Bronchial epithelial cell (primary cell): Measurements from ENCODE around the gene HMGN5. TPM values are rescaled to one million over a fixed set of nuclear protein-coding genes. Genes with fewer than 3 reads are reported as not detected.

Experiments
- DNase-seq: peaks from one replicate; pipeline ENCODE4 v3.0.0-alpha.2; 2010; ENCODE audit warnings: low read depth
- FAIRE-seq: peaks from 2 replicates; lab custom pipeline; 2011; peaks lifted over from hg19 to GRCh38; lab: Jason Lieb, UNC
- H3K27me3 ChIP-seq: 2 replicates; pipeline ENCODE4 v1.5.1; 2011; ENCODE audit warnings: low read length; ENCODE audit not compliant: control insufficient read depth, insufficient read depth
- H3K36me3 ChIP-seq: 2 replicates; pipeline ENCODE4 v1.5.1; 2011; ENCODE audit warnings: low read length; ENCODE audit not compliant: control insufficient read depth, insufficient read depth
- H3K4me3 ChIP-seq: 2 replicates; pipeline ENCODE4 v1.5.1; 2011; ENCODE audit warnings: mild to moderate bottlenecking, low read depth, low read length, control low read depth
- total RNA-seq: library from RNA; depleted of rRNA; stranded (reverse); fragments of >200 nt; gene quantifications from 2 replicates; pipeline ENCODE4 v1.2.1, GENCODE V29; 2014
- TF ChIP-seq, protein P1 (sequence below): IDR thresholded peaks from 2 replicates; pipeline ENCODE4 v1.5.1; 2011; ENCODE audit warnings: mild to moderate bottlenecking, moderate library complexity, low read length, control low read depth, inconsistent platforms; ENCODE audit not compliant: insufficient read depth, severe bottlenecking

HMGN5 gene
- total RNA-seq, 1 donor from 2014 or later: 0.53 TPM

DNA sequence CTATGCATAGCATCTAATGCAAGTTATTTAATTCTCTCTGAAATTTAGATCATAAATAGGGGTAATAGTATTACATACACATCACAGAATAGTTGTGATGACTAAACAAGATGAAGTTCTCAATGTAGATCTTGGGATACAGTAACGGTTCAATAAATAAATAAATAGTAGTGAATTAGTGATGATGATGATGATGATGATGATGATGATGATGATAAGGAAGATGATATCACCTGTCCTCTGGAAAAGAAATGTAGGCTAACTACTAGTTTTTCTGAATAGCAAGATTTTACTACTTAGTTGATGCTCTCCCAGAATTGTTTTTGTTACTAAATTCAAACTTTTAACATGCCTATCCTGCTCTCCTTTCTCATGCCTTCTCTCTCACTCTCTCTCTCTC, 30.5 kb upstream of the HMGN5 start:
- no peak overlapping the region for H3K4me3 ChIP-seq
- FAIRE-seq (no peak), DNase-seq (no peak)
- TF ChIP-seq, protein P1, sequence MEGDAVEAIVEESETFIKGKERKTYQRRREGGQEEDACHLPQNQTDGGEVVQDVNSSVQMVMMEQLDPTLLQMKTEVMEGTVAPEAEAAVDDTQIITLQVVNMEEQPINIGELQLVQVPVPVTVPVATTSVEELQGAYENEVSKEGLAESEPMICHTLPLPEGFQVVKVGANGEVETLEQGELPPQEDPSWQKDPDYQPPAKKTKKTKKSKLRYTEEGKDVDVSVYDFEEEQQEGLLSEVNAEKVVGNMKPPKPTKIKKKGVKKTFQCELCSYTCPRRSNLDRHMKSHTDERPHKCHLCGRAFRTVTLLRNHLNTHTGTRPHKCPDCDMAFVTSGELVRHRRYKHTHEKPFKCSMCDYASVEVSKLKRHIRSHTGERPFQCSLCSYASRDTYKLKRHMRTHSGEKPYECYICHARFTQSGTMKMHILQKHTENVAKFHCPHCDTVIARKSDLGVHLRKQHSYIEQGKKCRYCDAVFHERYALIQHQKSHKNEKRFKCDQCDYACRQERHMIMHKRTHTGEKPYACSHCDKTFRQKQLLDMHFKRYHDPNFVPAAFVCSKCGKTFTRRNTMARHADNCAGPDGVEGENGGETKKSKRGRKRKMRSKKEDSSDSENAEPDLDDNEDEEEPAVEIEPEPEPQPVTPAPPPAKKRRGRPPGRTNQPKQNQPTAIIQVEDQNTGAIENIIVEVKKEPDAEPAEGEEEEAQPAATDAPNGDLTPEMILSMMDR: no peak
- H3K27me3 ChIP-seq: no peaks in the 10 kb centered on the region
- H3K36me3 ChIP-seq: no peaks in the 10 kb centered on the region

DNA sequence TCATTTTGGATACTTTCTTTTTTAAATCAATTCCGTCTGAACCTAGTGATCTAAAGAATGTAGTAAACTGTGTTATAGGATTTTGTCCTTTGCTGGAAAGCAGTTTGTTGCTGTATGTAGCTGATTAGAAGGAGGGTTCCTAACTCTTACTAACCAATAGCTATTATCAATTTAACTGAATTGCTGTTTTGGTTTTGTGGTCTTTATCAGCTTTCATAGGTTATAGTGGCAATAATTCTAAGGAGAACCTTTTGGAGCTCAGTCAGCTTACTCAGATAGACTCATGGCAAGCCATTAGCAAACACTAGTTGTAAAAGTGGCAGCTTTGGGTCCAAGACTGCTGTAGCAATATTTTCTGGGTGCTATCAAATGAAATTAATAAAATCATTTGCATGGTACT, 29.8 kb upstream of the HMGN5 start:
- FAIRE-seq: no peak
- Histone ChIP-seq H3K27me3 (no peaks in the 10 kb centered on the region), H3K36me3 (no peaks in the 10 kb centered on the region), H3K4me3 (no peak overlapping the region)
- DNase-seq: no peak
- TF ChIP-seq, protein P1: no peak

DNA sequence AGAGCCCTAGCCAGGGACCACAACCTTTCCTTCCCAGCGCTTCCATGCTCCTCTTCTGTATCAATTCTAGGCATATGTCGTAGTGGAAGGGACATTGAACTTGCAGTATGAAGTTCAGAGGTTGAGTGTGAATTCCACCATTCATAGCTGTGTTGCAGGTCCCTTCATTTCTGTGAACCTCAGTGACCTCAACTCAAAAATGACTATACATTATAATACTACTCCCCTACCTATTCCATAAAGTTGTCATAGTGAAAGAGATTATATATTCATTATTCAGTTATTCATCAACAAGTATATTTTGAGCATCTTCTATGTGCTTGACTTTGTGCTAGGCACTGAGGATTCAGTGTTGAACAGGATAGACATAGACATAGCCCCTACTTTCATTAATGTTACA, 28.2 kb upstream of the HMGN5 start:
- Histone ChIP-seq H3K36me3 (no peaks in the 10 kb centered on the region), H3K27me3 (no peaks in the 10 kb centered on the region), H3K4me3 (no peak overlapping the region)
- FAIRE-seq: no peak
- TF ChIP-seq, protein P1: no peak
- DNase-seq: no peak

DNA sequence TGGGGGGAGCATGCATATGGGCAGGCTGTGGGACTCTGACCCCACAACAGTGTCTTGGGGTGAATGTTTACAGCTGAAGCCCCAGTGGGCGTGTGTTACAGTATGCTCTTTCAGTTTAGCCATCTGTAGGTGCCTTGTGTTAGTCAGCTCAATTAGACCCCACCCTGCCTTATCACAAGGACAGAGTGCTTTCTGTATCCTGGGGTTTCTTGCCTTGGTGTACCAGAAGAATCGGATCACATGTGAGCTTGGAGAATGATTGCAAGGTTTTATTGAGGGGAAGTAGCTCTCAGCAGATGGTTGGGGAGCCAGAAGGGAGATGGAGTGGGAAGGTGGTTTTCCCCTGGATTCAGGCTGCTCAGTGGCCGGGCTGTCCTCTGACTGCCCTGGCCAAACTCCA, 27.5 kb upstream of the HMGN5 start:
- no peak for DNase-seq
- H3K4me3 ChIP-seq: no peak overlapping the region
- TF ChIP-seq, protein P1: no peak
- H3K27me3 ChIP-seq: no peaks in the 10 kb centered on the region
- FAIRE-seq: no peak
- H3K36me3 ChIP-seq: no peaks in the 10 kb centered on the region

DNA sequence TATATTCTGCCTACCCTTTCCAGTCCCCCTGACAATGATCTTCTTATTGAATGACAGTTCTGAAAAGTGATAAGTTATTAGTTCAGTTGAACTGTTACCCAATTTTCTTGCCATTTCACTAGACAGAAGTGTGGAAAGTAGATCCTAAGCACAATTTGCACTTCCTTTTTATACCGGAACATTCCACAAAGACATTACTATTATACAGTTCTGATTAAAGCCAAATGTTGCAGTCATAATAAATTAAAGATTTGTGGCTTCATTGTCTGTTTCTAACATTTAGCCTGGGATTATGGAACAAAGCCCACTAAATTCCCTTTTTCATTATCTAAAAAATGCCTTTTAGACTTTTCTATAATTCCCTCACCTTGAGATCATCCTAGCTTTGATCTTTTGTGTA, 14.0 kb upstream of the HMGN5 start:
- no peaks in the 10 kb centered on the region for H3K36me3 ChIP-seq
- DNase-seq: no peak
- no peak for FAIRE-seq
- H3K27me3 ChIP-seq: no peaks in the 10 kb centered on the region
- TF ChIP-seq, protein P1: no peak
- no peak overlapping the region for H3K4me3 ChIP-seq

DNA sequence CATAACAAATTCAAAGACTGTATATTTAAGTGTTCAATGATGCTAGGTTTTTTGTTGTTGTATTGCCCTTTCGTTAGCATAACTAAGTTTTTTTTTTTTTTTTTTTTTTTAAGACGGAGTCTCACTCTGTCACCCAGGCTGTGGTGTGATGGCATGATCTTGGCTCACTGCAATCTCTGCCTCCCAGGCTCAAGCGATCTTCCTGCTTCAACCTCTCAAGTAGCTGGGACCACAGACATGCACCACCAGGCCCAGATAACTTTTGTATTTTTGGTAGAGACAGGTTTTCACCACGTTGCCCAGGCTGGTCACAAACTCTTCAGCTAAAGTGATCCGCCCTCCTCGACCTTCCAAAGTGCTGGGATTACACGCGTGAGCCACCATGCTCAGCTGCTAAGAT, 7.2 kb upstream of the HMGN5 start:
- no peak overlapping the region for H3K4me3 ChIP-seq
- DNase-seq (no peak), FAIRE-seq (no peak)
- H3K36me3 ChIP-seq: no peaks in the 10 kb centered on the region
- H3K27me3 ChIP-seq: no peaks in the 10 kb centered on the region
- TF ChIP-seq, protein P1: no peak
